ENCODE measurements around the gene CLCF1. TPM values are rescaled to one million over a fixed set of nuclear protein-coding genes. Genes with fewer than 3 reads are reported as not detected.

The CLCF1 gene
- total and polyA plus RNA-seq, 2 of the 13 experiments (the other 11 are each of a cell fraction or from before 2014, with no cell fraction given): 0.49 to 0.78 TPM

DNA sequence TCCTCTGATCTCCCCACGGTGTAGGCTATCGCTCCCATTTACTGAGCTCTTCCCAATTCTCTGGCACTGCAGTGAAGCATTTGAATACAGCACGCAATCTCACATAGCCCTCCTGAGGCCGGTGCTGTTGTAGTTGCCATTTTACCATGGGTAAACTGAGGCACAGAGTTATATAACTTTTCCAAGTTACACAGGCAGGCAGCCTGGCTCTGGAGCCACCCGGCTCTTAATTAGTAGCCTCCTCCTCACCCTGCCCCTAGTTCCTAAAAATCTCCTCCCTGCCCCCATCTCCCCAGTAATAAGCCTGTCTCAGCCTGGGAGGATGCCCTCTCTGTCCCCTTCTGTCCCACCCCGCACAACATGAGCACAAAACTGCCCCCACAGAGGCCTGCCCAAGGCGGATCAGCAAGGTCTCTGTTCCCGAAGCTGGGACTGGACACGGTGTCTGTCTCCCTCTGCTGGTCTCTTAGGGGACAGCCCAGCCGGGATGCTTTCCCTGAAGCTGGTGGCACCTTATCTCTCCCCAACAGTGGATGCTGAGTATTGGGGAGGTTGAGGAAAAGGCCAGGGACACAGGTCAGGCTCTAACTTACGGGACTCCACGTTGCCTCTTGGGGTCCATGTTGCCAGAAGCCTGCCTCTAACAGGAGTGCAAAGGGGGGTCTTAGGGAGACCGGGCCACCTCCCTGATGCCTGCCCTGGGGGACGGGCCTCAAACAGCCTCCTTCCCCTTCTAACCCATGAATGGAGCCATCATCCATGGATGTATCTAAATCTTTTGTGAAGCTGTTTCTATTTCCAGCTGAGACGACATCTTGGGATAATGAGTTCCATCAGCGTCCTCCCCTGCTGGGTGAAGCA is 9.1 kb upstream of the CLCF1 start (continued):
- TF ChIP-seq, protein P1, sequence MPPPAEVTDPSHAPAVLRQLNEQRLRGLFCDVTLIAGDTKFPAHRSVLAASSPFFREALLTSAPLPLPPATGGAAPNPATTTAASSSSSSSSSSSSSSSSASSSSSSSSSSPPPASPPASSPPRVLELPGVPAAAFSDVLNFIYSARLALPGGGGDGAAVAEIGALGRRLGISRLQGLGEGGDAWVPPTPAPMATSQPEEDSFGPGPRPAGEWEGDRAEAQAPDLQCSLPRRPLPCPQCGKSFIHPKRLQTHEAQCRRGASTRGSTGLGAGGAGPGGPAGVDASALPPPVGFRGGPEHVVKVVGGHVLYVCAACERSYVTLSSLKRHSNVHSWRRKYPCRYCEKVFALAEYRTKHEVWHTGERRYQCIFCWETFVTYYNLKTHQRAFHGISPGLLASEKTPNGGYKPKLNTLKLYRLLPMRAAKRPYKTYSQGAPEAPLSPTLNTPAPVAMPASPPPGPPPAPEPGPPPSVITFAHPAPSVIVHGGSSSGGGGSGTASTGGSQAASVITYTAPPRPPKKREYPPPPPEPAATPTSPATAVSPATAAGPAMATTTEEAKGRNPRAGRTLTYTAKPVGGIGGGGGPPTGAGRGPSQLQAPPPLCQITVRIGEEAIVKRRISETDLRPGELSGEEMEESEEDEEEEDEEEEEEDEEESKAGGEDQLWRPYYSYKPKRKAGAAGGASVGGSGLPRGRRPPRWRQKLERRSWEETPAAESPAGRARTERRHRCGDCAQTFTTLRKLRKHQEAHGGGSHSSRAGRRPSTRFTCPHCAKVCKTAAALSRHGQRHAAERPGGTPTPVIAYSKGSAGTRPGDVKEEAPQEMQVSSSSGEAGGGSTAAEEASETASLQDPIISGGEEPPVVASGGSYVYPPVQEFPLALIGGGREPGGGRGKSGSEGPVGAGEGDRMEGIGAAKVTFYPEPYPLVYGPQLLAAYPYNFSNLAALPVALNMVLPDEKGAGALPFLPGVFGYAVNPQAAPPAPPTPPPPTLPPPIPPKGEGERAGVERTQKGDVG (CRISPR knock-in tag; IDR thresholded peaks at IDR 0.05; ENCODE audit: borderline replicate concordance): no peak
- TF ChIP-seq ATF5 (CRISPR knock-in tag; IDR thresholded peaks at IDR 0.05; ENCODE audit: low read depth): no peak
- TF ChIP-seq KDM4B (CRISPR knock-in tag; IDR thresholded peaks at IDR 0.05): no peak
- no peak for TF ChIP-seq ZNF713 (CRISPR knock-in tag; IDR thresholded peaks at IDR 0.05)
- TF ChIP-seq REL (CRISPR knock-in tag; conservative IDR thresholded peaks at IDR 0.05): no peak
- TF ChIP-seq ZNF878 (CRISPR knock-in tag; IDR thresholded peaks at IDR 0.05): no peak
- TF ChIP-seq XRCC5 (optimal IDR thresholded peaks at IDR 0.05; ENCODE audit: low read length): peak; percentile 47
- TF ChIP-seq, protein P2, sequence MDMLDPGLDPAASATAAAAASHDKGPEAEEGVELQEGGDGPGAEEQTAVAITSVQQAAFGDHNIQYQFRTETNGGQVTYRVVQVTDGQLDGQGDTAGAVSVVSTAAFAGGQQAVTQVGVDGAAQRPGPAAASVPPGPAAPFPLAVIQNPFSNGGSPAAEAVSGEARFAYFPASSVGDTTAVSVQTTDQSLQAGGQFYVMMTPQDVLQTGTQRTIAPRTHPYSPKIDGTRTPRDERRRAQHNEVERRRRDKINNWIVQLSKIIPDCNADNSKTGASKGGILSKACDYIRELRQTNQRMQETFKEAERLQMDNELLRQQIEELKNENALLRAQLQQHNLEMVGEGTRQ (IDR thresholded peaks at IDR 0.05; ENCODE audit: low read depth, low read length): no peak
- TF ChIP-seq, protein P2 (CRISPR knock-in tag; IDR thresholded peaks at IDR 0.05; ENCODE audit: borderline replicate concordance): no peak
- 0 out of 4 replicates have a peak, but pooled peaks of 1 of the 2 experiments have one; percentile 32 for TF ChIP-seq KLF16 (CRISPR knock-in tag; IDR thresholded peaks at IDR 0.05)
- no peak for TF ChIP-seq TRIM24 (CRISPR knock-in tag; IDR thresholded peaks at IDR 0.05)
- no peak for TF ChIP-seq ZNF644 (CRISPR knock-in tag; IDR thresholded peaks at IDR 0.05; ENCODE audit: low read depth)
- no peak for TF ChIP-seq ZFP1 (CRISPR knock-in tag; IDR thresholded peaks at IDR 0.05)
- no peak for TF ChIP-seq ZNF556 (CRISPR knock-in tag; IDR thresholded peaks at IDR 0.05; ENCODE audit: borderline replicate concordance)
- TF ChIP-seq ZNF703 (CRISPR knock-in tag; IDR thresholded peaks at IDR 0.05; ENCODE audit: borderline replicate concordance): no peak
- TF ChIP-seq HNRNPUL1 (IDR thresholded peaks at IDR 0.05; ENCODE audit: low read depth, low read length): no peak
- TF ChIP-seq ZBTB10 (CRISPR knock-in tag; IDR thresholded peaks at IDR 0.05; ENCODE audit: borderline replicate concordance): no peak
- TF ChIP-seq ZNF432 (CRISPR knock-in tag; IDR thresholded peaks at IDR 0.05; ENCODE audit: borderline replicate concordance): no peak
- no peak for TF ChIP-seq RXRA (CRISPR knock-in tag; IDR thresholded peaks at IDR 0.05)
- TF ChIP-seq ZNF569 (CRISPR knock-in tag; IDR thresholded peaks at IDR 0.05; ENCODE audit: borderline replicate concordance): no peak
- TF ChIP-seq HNRNPH1 (optimal IDR thresholded peaks at IDR 0.05; ENCODE audit: low read depth, low read length): no peak

Data from HepG2 (cell line).